HT-29 (cell line): ENCODE measurements around the gene USP31. TPM values are rescaled to one million over a fixed set of nuclear protein-coding genes. Genes with fewer than 3 reads are reported as not detected.

Source experiments
- DNase-seq: peaks from one replicate; pipeline ENCODE4 v3.0.0-alpha.2; 2015; ENCODE audit warnings: low spot score
- total RNA-seq: library from RNA; depleted of rRNA; stranded (reverse); fragments of >200 nt; shearing (Covaris generic); gene quantifications from 2 replicates; pipeline ENCODE4 v1.2.3, GENCODE V29; 2014

Gene USP31
- total RNA-seq, 1 experiment from 2014 or later = 8.5 TPM

- no peak for DNase-seq
Observed at GRCh38 chr16:23134274-23134673, 15.0 kb downstream of the USP31 start.

- DNase-seq = no peak
Observed at GRCh38 chr16:23132775-23133463, 16.3 kb downstream of the USP31 start.

GRCh38 chr16:23131931-23132621, 17.2 kb downstream of the USP31 start:
- no peak for DNase-seq

GRCh38 chr16:23131436-23131835, 17.8 kb downstream of the USP31 start:
- DNase-seq = no peak

GRCh38 chr16:23131036-23131435, 18.2 kb downstream of the USP31 start:
- no peak for DNase-seq

GRCh38 chr16:23129686-23130085, 19.6 kb downstream of the USP31 start:
- DNase-seq = no peak

- no peak for DNase-seq
Observed at GRCh38 chr16:23128056-23128455, 21.2 kb downstream of the USP31 start.

GRCh38 chr16:23125277-23125676, 24.0 kb downstream of the USP31 start:
- no peak for DNase-seq

GRCh38 chr16:23124315-23124714, 24.9 kb downstream of the USP31 start:
- no peak for DNase-seq

GRCh38 chr16:23122144-23122543, 27.1 kb downstream of the USP31 start:
- DNase-seq = no peak

GRCh38 chr16:23121024-23121423, 28.2 kb downstream of the USP31 start:
- DNase-seq = no peak

- DNase-seq = no peak
Observed at GRCh38 chr16:23120562-23120961, 28.7 kb downstream of the USP31 start.

GRCh38 chr16:23119570-23119969, 29.7 kb downstream of the USP31 start:
- no peak for DNase-seq

GRCh38 chr16:23114131-23114904, 34.9 kb downstream of the USP31 start:
- no peak for DNase-seq

- no peak for DNase-seq
Observed at GRCh38 chr16:23113185-23113584, 36.1 kb downstream of the USP31 start.

- no peak for DNase-seq
Observed at GRCh38 chr16:23110257-23110899, 38.9 kb downstream of the USP31 start.

GRCh38 chr16:23107936-23108335, 41.3 kb downstream of the USP31 start:
- no peak for DNase-seq

- DNase-seq = no peak
Observed at GRCh38 chr16:23107117-23107516, 42.1 kb downstream of the USP31 start.

GRCh38 chr16:23105309-23105708, 43.9 kb downstream of the USP31 start:
- DNase-seq = no peak

GRCh38 chr16:23104032-23104955, 45.0 kb downstream of the USP31 start:
- DNase-seq = peak; percentile 2

GRCh38 chr16:23103603-23104002, 45.6 kb downstream of the USP31 start:
- DNase-seq = no peak
